Gastroesophageal sphincter (tissue), 3 donors: ENCODE measurements around the gene MST1R.

Source experiments
- CTCF ChIP-seq, 4 experiments: fragments of 200-600 bp in 2 of 4; fragments of 450-650 bp in 2 of 4; sonication (generic) in 1 of 4; IDR thresholded peaks; one replicate each; pipeline ENCODE4 v1.5.1; 2017 to 2019; ENCODE audit warnings: antibody characterized with exemption in 4 of 4, mild to moderate bottlenecking in 2 of 4, moderate library complexity in 2 of 4
- POLR2A ChIP-seq, 2 donors: fragments of 450-650 bp; IDR thresholded peaks; one replicate each; pipeline ENCODE4 v1.6.1; 2017; ENCODE audit warnings: antibody characterized with exemption in 2 of 2, mild to moderate bottlenecking in 2 of 2, moderate library complexity in 1 of 2

- TF ChIP-seq CTCF (IDR thresholded peaks at IDR 0.05) (no peak), POLR2A (IDR thresholded peaks at IDR 0.05) (no peak)
These were observed 21.5 kb downstream of the MST1R start for GRCh38 chr3:49882166-49882565.
